H9 (cell line): ENCODE measurements around the gene DEFB132. TPM values are rescaled to one million over a fixed set of nuclear protein-coding genes. Genes with fewer than 3 reads are reported as not detected.
A peak's percentile ranks its signal among the peaks of the same experiment; 100 is the strongest.

Experiments used
- DNase-seq: peaks from one replicate; pipeline ENCODE4 v3.0.0-alpha.2; 2017
- H2AFZ ChIP-seq: one replicate; pipeline ENCODE4 v1.6.1; 2013; ENCODE audit warnings: mild to moderate bottlenecking, low read length, control low read depth, moderate library complexity
- H2AK5ac ChIP-seq: 2 replicates; pipeline ENCODE4 v1.6.1; 2013; ENCODE audit warnings: low read length, control low read depth, mixed read lengths; ENCODE audit not compliant: insufficient read length
- H2BK120ac ChIP-seq: one replicate; pipeline ENCODE4 v1.6.1; 2013; ENCODE audit warnings: low read depth, mild to moderate bottlenecking, low read length, control low read depth, inconsistent platforms; ENCODE audit not compliant: poor library complexity, severe bottlenecking
- H2BK12ac ChIP-seq: 2 replicates; pipeline ENCODE4 v1.6.1; 2013; ENCODE audit warnings: low read length, control low read depth, mixed read lengths, low read depth; ENCODE audit not compliant: insufficient read length
- H2BK15ac ChIP-seq: 2 replicates; pipeline ENCODE4 v1.6.1; 2013; ENCODE audit warnings: low read depth, low read length, control low read depth
- H2BK20ac ChIP-seq: one replicate; pipeline ENCODE4 v1.6.1; 2013; ENCODE audit warnings: low read depth, mild to moderate bottlenecking, low read length, control low read depth, inconsistent platforms; ENCODE audit not compliant: poor library complexity, severe bottlenecking
- H2BK5ac ChIP-seq: 2 replicates; pipeline ENCODE4 v1.6.1; 2013; ENCODE audit warnings: low read length, control low read depth, mixed read lengths; ENCODE audit not compliant: insufficient read length
- H3K14ac ChIP-seq: 2 replicates; pipeline ENCODE4 v1.6.1; 2013; ENCODE audit warnings: low read length, control low read depth; ENCODE audit not compliant: insufficient read depth
- H3K18ac ChIP-seq: 2 replicates; pipeline ENCODE4 v1.6.1; 2013; ENCODE audit warnings: low read depth, mild to moderate bottlenecking, mixed read lengths, low read length, control low read depth; ENCODE audit not compliant: insufficient read length
- H3K23ac ChIP-seq: 2 replicates; pipeline ENCODE4 v1.6.1; 2013; ENCODE audit warnings: low read length, control low read depth, mixed read lengths, low read depth; ENCODE audit not compliant: insufficient read length
- H3K23me2 ChIP-seq: 2 replicates; pipeline ENCODE4 v1.6.1; 2013; ENCODE audit warnings: low read depth, mild to moderate bottlenecking, mixed read lengths, low read length, control low read depth; ENCODE audit not compliant: insufficient read length, poor library complexity, severe bottlenecking
- H3K27ac ChIP-seq: 2 replicates; pipeline ENCODE4 v1.5.1; 2013; ENCODE audit warnings: low read length, control low read depth, mixed read lengths, low read depth; ENCODE audit not compliant: insufficient read length
- H3K27me3 ChIP-seq: 2 replicates; pipeline ENCODE4 v1.6.1; 2013; ENCODE audit warnings: low read length, control low read depth, inconsistent platforms; ENCODE audit not compliant: insufficient read depth
- H3K4ac ChIP-seq: 2 replicates; pipeline ENCODE4 v1.6.1; 2013; ENCODE audit warnings: low read depth, mild to moderate bottlenecking, control low read depth, inconsistent platforms, low read length, moderate library complexity
- H3K4me1 ChIP-seq: 2 replicates; pipeline ENCODE4 v1.6.1; 2013; ENCODE audit warnings: low read length, control low read depth, inconsistent platforms; ENCODE audit not compliant: insufficient read depth
- H3K4me2 ChIP-seq: 2 replicates; pipeline ENCODE4 v1.6.1; 2013; ENCODE audit warnings: low read length, control low read depth, mixed read lengths; ENCODE audit not compliant: insufficient read length, insufficient read depth
- H3K56ac ChIP-seq: 2 replicates; pipeline ENCODE4 v1.6.1; 2013; ENCODE audit warnings: low read depth, mild to moderate bottlenecking, mixed read lengths, low read length, control low read depth; ENCODE audit not compliant: insufficient read length
- H3K79me1 ChIP-seq: 2 replicates; pipeline ENCODE4 v1.6.1; 2013; ENCODE audit warnings: low read depth, mild to moderate bottlenecking, moderate library complexity, low read length, control low read depth, inconsistent platforms; ENCODE audit not compliant: insufficient read depth, poor library complexity, severe bottlenecking
- H3K79me2 ChIP-seq: 2 replicates; pipeline ENCODE4 v1.6.1; 2013; ENCODE audit warnings: low read length, control low read depth, inconsistent platforms; ENCODE audit not compliant: insufficient read depth
- H3K9ac ChIP-seq: 2 replicates; pipeline ENCODE4 v1.6.1; 2013; ENCODE audit warnings: low read length, control low read depth, mixed read lengths; ENCODE audit not compliant: insufficient read length; ENCODE audit errors: extremely low read depth
- H3K9me3 ChIP-seq: one replicate; pipeline ENCODE4 v1.6.1; 2013; ENCODE audit warnings: low read depth, low read length, inconsistent platforms; ENCODE audit not compliant: control insufficient read depth
- H3T11ph ChIP-seq: one replicate; pipeline ENCODE4 v1.6.1; 2013; ENCODE audit warnings: mild to moderate bottlenecking, low read length, control low read depth, inconsistent platforms
- H4K20me1 ChIP-seq: one replicate; pipeline ENCODE4 v1.6.1; 2013; ENCODE audit not compliant: control insufficient read depth, insufficient read length, insufficient read depth
- H4K5ac ChIP-seq: 2 replicates; pipeline ENCODE4 v1.6.1; 2013; ENCODE audit warnings: low read depth, mild to moderate bottlenecking, mixed read lengths, low read length, control low read depth; ENCODE audit not compliant: insufficient read length
- H4K8ac ChIP-seq: replicated peaks from 2 replicates; pipeline ENCODE4 v1.6.1; 2013; ENCODE audit warnings: low read length, control low read depth, mixed read lengths, low read depth; ENCODE audit not compliant: insufficient read length
- H4K91ac ChIP-seq: 2 replicates; pipeline ENCODE4 v1.6.1; 2013; ENCODE audit warnings: low read depth, mild to moderate bottlenecking, moderate library complexity, mixed read lengths, low read length, control low read depth; ENCODE audit not compliant: insufficient read length
- H3K27ac Mint-ChIP-seq, 3 experiments: 2 replicates in 2 of 3; 3 replicates in 1 of 3; pipeline ENCODE4 v1.8.0; 2020 to 2021; ENCODE audit warnings: mixed read lengths in 3 of 3, mild to moderate bottlenecking in 1 of 3, moderate library complexity in 1 of 3
- H3K27me3 Mint-ChIP-seq: 2 replicates; pipeline ENCODE4 v1.8.0; 2021; ENCODE audit warnings: low read depth, mild to moderate bottlenecking, moderate library complexity, mixed read lengths
- H3K36me3 Mint-ChIP-seq, 3 experiments: 2 replicates in 2 of 3; 3 replicates in 1 of 3; pipeline ENCODE4 v1.8.0; 2020 to 2021; ENCODE audit warnings: low read depth in 3 of 3, mixed read lengths in 3 of 3; ENCODE audit not compliant: insufficient read depth in 1 of 3
- H3K4me1 Mint-ChIP-seq, 2 experiments: 2 replicates each; pipeline ENCODE4 v1.8.0; 2020; ENCODE audit warnings: mixed read lengths in 2 of 2
- H3K4me3 Mint-ChIP-seq, 2 experiments: 2 replicates in 1 of 2; 3 replicates in 1 of 2; pipeline ENCODE4 v1.8.0; 2020 to 2021; ENCODE audit warnings: mild to moderate bottlenecking in 2 of 2, mixed read lengths in 2 of 2, moderate library complexity in 1 of 2
- H3K9me3 Mint-ChIP-seq, 2 experiments: 2 replicates in 1 of 2; 3 replicates in 1 of 2; pipeline ENCODE4 v1.8.0; 2020; ENCODE audit warnings: mild to moderate bottlenecking in 2 of 2, mixed read lengths in 2 of 2, moderate library complexity in 1 of 2
- CTCF ChIP-seq: fragments of 200-600 bp; sonication (generic); conservative IDR thresholded peaks from 3 replicates; pipeline ENCODE4 v1.8.0; 2021; ENCODE audit warnings: antibody characterized with exemption, mild to moderate bottlenecking
- WGBS: extraction: QIAGEN DNeasy Blood & Tissue Kit; methylation state at CpG from one replicate; pipeline ENCODE4 v1.1.7; 2013; ENCODE audit warnings: missing lambda C conversion rate, low lambda C conversion rate, mixed read lengths; ENCODE audit not compliant: insufficient read length; ENCODE audit errors: extremely low coverage; 5-methylcytosine and 5-hydroxymethylcytosine counted together
- total RNA-seq: library from RNA; stranded (reverse); gene quantifications from 2 replicates; pipeline ENCODE4 v1.2.1, GENCODE V29; 2021

Gene DEFB132
- total RNA-seq, 1 experiment from 2014 or later, result not detected

DNA sequence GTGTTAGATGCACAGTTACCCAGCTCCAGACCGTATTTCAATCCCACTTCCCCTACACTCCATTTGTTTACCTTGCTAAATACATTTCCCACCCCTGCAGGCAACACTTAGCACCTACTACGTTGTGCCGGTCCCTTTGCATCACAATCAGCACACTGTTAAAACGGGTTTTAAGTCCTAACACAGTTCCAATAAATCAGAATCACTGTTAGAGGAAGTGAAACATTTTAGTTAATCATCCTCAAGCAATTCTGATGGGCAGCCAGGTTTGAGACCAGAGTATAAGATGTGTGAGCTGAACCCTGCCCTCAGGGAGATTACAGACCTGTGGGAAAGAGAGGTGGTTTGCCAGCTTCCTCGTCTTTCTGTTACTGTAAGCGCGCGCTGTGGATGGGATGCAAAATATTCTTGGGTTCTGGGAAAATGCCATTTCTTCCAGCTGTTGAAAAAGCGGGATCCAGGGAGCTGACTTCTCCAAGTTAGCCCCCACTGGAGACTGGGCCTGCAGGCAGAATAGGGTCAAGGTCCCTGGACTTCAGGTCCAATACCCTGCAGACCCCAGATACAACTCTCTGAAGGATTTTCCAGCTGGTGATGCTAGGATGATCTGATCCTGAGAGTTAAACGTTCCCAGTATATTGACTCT lies 42.9 kb downstream of the DEFB132 start:
- H3K27ac ChIP-seq, result peak overlapping the region; percentile 55
- peaks cover 0 to 4% of the 10 kb centered on the region in 2 experiments; a peak in 3 of 5 replicates for H3K9me3 Mint-ChIP-seq
- H3K4me1 Mint-ChIP-seq, result peaks cover 50 to 54% of the 10 kb centered on the region in 2 experiments

More for the DNA sequence above, 42.9 kb downstream of the DEFB132 start:
- no peak overlapping the region for H2BK15ac ChIP-seq
- H3K23ac ChIP-seq, result no peak overlapping the region
- no peak overlapping the region for H2BK12ac ChIP-seq
- H3K9me3 ChIP-seq, result no peaks in the 10 kb centered on the region
- H4K8ac ChIP-seq, result no peak overlapping the region
- H2AFZ ChIP-seq, result no peak overlapping the region
- Mint-ChIP-seq H3K27ac (peak overlapping the region; percentile 94 to 98 (median 98)), H3K36me3 (peaks cover 14 to 17% (median 15%) of the 10 kb centered on the region in 3 experiments), H3K4me3 (peak overlapping the region; percentile 95 to 99), H3K27me3 (peaks cover 17% of the 10 kb centered on the region)
- H2AK5ac ChIP-seq, result no peak overlapping the region
- DNase-seq, result peak; percentile 50
- H4K91ac ChIP-seq, result no peak overlapping the region
- H3K27me3 ChIP-seq, result no peaks in the 10 kb centered on the region
- TF ChIP-seq CTCF, result no peak
- no peak overlapping the region for H2BK20ac ChIP-seq
- no peaks in the 10 kb centered on the region for H4K20me1 ChIP-seq
- WGBS, result no CpG with 5 or more reads among the region's 10 CpGs
- no peak overlapping the region for H4K5ac ChIP-seq
- H3K14ac ChIP-seq, result no peak overlapping the region
- no peak overlapping the region for H3K56ac ChIP-seq
- no peaks in the 10 kb centered on the region for H3K79me1 ChIP-seq
- H3K18ac ChIP-seq, result no peak overlapping the region
- H3K4me2 ChIP-seq, result peak overlapping the region; percentile 96
- H2BK5ac ChIP-seq, result no peak overlapping the region
- H3K4me1 ChIP-seq, result peaks cover 10% of the 10 kb centered on the region; the same call in 1 of the 2 replicates
- H3K9ac ChIP-seq, result peak overlapping the region; percentile 48
- H2BK120ac ChIP-seq, result no peak overlapping the region
- no peak overlapping the region for H3K4ac ChIP-seq
- no peak overlapping the region for H3T11ph ChIP-seq
- H3K79me2 ChIP-seq, result peaks cover 17% of the 10 kb centered on the region; the same call in 1 of the 2 replicates
- H3K23me2 ChIP-seq, result peaks cover 24% of the 10 kb centered on the region
